ENCODE measurements around the gene INTU. TPM values are rescaled to one million over a fixed set of nuclear protein-coding genes. Genes with fewer than 3 reads are reported as not detected.

Gene INTU
- total RNA-seq, 4 donors from 2014 or later, result 10.5 to 28.8 (median 18.0) TPM

GRCh38 chr4:127672111-127672510 is 39.4 kb downstream of the INTU start:
- no peak overlapping the region for H3K4me3 ChIP-seq
- 66 to 99% methylated on average over 2 of the region's 2 CpGs for WGBS, 2 donors

GRCh38 chr4:127685292-127685691 is 52.5 kb downstream of the INTU start:
- no peak for DNase-seq (ENCODE audit: low spot score in 2 of 2)
- no peak overlapping the region for H3K27ac ChIP-seq
- no peaks in the 10 kb centered on the region for H3K4me1 ChIP-seq
- H3K9me3 ChIP-seq, result no peaks in the 10 kb centered on the region
- TF ChIP-seq CTCF (IDR thresholded peaks at IDR 0.05) (no peak), POLR2A (IDR thresholded peaks at IDR 0.05) (no peak), EP300 (IDR thresholded peaks at IDR 0.05) (no peak)
- no peak overlapping the region for H3K4me3 ChIP-seq
- no peaks in the 10 kb centered on the region for H3K27me3 ChIP-seq
- peaks cover 0 to 46% (median 0%) of the 10 kb centered on the region in 3 donors for H3K36me3 ChIP-seq

More at GRCh38 chr4:127672111-127672510, 39.4 kb downstream of the INTU start:
- no peak for TF ChIP-seq POLR2A (IDR thresholded peaks at IDR 0.05)
- TF ChIP-seq CTCF (IDR thresholded peaks at IDR 0.05), result no peak
- no peak for TF ChIP-seq EP300 (IDR thresholded peaks at IDR 0.05)
- no peak for DNase-seq (ENCODE audit: low spot score in 2 of 2)
- Histone ChIP-seq H3K27me3 (no peaks in the 10 kb centered on the region), H3K36me3 (peaks cover 0 to 29% (median 0%) of the 10 kb centered on the region in 3 donors), H3K4me1 (no peaks in the 10 kb centered on the region), H3K27ac (no peak overlapping the region), H3K9me3 (no peaks in the 10 kb centered on the region)

GRCh38 chr4:127686658-127687057 is 53.9 kb downstream of the INTU start:
- DNase-seq (ENCODE audit: low spot score in 2 of 2), result no peak
- no peak overlapping the region for H3K27ac ChIP-seq
- H3K36me3 ChIP-seq, result peaks cover 0 to 60% (median 0%) of the 10 kb centered on the region in 3 donors
- H3K4me1 ChIP-seq, result no peaks in the 10 kb centered on the region
- H3K9me3 ChIP-seq, result no peaks in the 10 kb centered on the region
- no peak overlapping the region for H3K4me3 ChIP-seq
- no peaks in the 10 kb centered on the region for H3K27me3 ChIP-seq
- WGBS, 2 donors, result 85 to 90% methylated on average over 2 of the region's 2 CpGs
- TF ChIP-seq EP300 (IDR thresholded peaks at IDR 0.05), result no peak
- no peak for TF ChIP-seq CTCF (IDR thresholded peaks at IDR 0.05)
- TF ChIP-seq POLR2A (IDR thresholded peaks at IDR 0.05), result no peak

GRCh38 chr4:127687580-127687979 is 54.8 kb downstream of the INTU start:
- Histone ChIP-seq H3K36me3 (peaks cover 0 to 67% (median 0%) of the 10 kb centered on the region in 3 donors), H3K9me3 (peaks cover 0 to under 1% (median 0%) of the 10 kb centered on the region in 4 donors), H3K27ac (no peak overlapping the region), H3K4me3 (no peak overlapping the region), H3K27me3 (no peaks in the 10 kb centered on the region), H3K4me1 (no peaks in the 10 kb centered on the region)
- 83 to 92% methylated on average over 7 of the region's 7 CpGs for WGBS, 2 donors
- no peak for DNase-seq (ENCODE audit: low spot score in 2 of 2)
- TF ChIP-seq POLR2A (IDR thresholded peaks at IDR 0.05), result no peak
- no peak for TF ChIP-seq EP300 (IDR thresholded peaks at IDR 0.05)
- no peak for TF ChIP-seq CTCF (IDR thresholded peaks at IDR 0.05)

- H3K36me3 ChIP-seq, result peaks cover 0 to 41% (median 0%) of the 10 kb centered on the region in 3 donors
- H3K27me3 ChIP-seq, result no peaks in the 10 kb centered on the region
- 72 to 83% methylated on average over 4 of the region's 4 CpGs for WGBS, 2 donors
- H3K4me1 ChIP-seq, result no peaks in the 10 kb centered on the region
- TF ChIP-seq EP300 (IDR thresholded peaks at IDR 0.05) (no peak), POLR2A (IDR thresholded peaks at IDR 0.05) (no peak), CTCF (IDR thresholded peaks at IDR 0.05) (no peak)
- DNase-seq (ENCODE audit: low spot score in 2 of 2), result no peak
- H3K4me3 ChIP-seq, result no peak overlapping the region
- peaks cover 0 to 14% (median 0%) of the 10 kb centered on the region in 4 donors for H3K9me3 ChIP-seq
- no peak overlapping the region for H3K27ac ChIP-seq
These were observed 66.0 kb downstream of the INTU start for GRCh38 chr4:127698789-127699200.

Data from tibial nerve (tissue), 4 donors.